CD4-positive, alpha-beta T cell (primary cell): ENCODE measurements around the gene GNG14. TPM values are rescaled to one million over a fixed set of nuclear protein-coding genes. Genes with fewer than 3 reads are reported as not detected.
A peak's percentile ranks its signal among the peaks of the same experiment; 100 is the strongest.
"Not testable (repeated sequence)": the region's sequence is repeated elsewhere in the genome, so short reads cannot be mapped to it uniquely, and the experiment has no call there.

Experiments
- ATAC-seq: fragments of 200-7000 bp; cut with Tn5 transposase; one replicate; pipeline ENCODE4 v1.10.0; 2022; ENCODE audit warnings: mild to moderate bottlenecking; ENCODE audit not compliant: poor library complexity
- CTCF ChIA-PET: fragments of 350-600 bp; sonication (Branson Sonifier 250); formaldehyde crosslinking; loops from one replicate; lab custom pipeline; 2021; ENCODE audit warnings: antibody characterized with exemption, inconsistent platforms; lab: Charles Lee
- POLR2A ChIA-PET: fragments of 350-600 bp; sonication (Branson Sonifier 250); formaldehyde crosslinking; loops from one replicate; lab custom pipeline; 2021; ENCODE audit warnings: antibody characterized with exemption, inconsistent platforms; lab: Charles Lee
- DNase-seq, 14 experiments: peaks; one replicate each; pipeline ENCODE4 v3.0.0-alpha.2; 2013 to 2020; ENCODE audit warnings: mixed read lengths in 2 of 14
- H3K27ac ChIP-seq, 2 donors: one replicate each; pipeline versions ENCODE4 v1.5.1 to v1.7.0; 2013; ENCODE audit warnings: low read length in 2 of 2, low read depth in 1 of 2, mild to moderate bottlenecking in 1 of 2
- H3K27me3 ChIP-seq, 2 experiments: 1 replicate in 1 of 2; 2 replicates in 1 of 2; pipeline versions ENCODE4 v1.6.1 to v1.7.0; 2013; ENCODE audit warnings: low read length in 2 of 2, control low read depth in 1 of 2, mild to moderate bottlenecking in 1 of 2, moderate library complexity in 1 of 2; ENCODE audit not compliant: insufficient read depth in 2 of 2, control insufficient read depth in 1 of 2
- H3K36me3 ChIP-seq: one replicate; pipeline ENCODE4 v1.6.1; 2013; ENCODE audit warnings: low read length, control low read depth; ENCODE audit not compliant: insufficient read depth
- H3K4me1 ChIP-seq: one replicate; pipeline ENCODE4 v1.6.1; 2013; ENCODE audit warnings: low read length, control low read depth; ENCODE audit not compliant: insufficient read depth
- H3K4me3 ChIP-seq: one replicate; pipeline ENCODE4 v1.5.1; 2013; ENCODE audit warnings: mild to moderate bottlenecking, low read length, moderate library complexity
- H3K9me3 ChIP-seq, 2 experiments: 1 replicate in 1 of 2; 2 replicates in 1 of 2; pipeline versions ENCODE4 v1.6.1 to v1.7.0; 2013; ENCODE audit warnings: low read length in 2 of 2, mild to moderate bottlenecking in 2 of 2, control low read depth in 1 of 2, moderate library complexity in 1 of 2; ENCODE audit not compliant: control insufficient read depth in 1 of 2, insufficient read depth in 1 of 2
- H3K27ac Mint-ChIP-seq: one replicate; pipeline ENCODE4 v1.8.0; 2020; ENCODE audit warnings: mixed read lengths
- H3K27me3 Mint-ChIP-seq: one replicate; pipeline ENCODE4 v1.8.0; 2021; ENCODE audit warnings: mixed read lengths
- H3K36me3 Mint-ChIP-seq: one replicate; pipeline ENCODE4 v1.8.0; 2021; ENCODE audit warnings: low read depth, mixed read lengths
- H3K4me1 Mint-ChIP-seq: one replicate; pipeline ENCODE4 v1.8.0; 2021; ENCODE audit warnings: low read depth, mixed read lengths
- H3K4me3 Mint-ChIP-seq: one replicate; pipeline ENCODE4 v1.8.0; 2020; ENCODE audit warnings: mild to moderate bottlenecking, mixed read lengths
- H3K9me3 Mint-ChIP-seq: one replicate; pipeline ENCODE4 v1.8.0; 2020; ENCODE audit warnings: mixed read lengths
- intact Hi-C, 2 experiments: fragments of 100-400 bp; cut with DNase I in 1 of 2; cut with micrococcal nuclease in 1 of 2; formaldehyde crosslinking; loops; one replicate each; pipeline versions ENCODE4 v1.15.1 to v1.9.0; 2023 to 2025; cut with DNase I, micrococcal nuclease
- total RNA-seq, 174 experiments: library from RNA in 2 of 174; stranded (reverse) in 2 of 174; gene quantifications; one replicate each; pipeline ENCODE4 v1.2.3 and lab custom pipeline; 2021 to 2026
- TF ChIP-seq, protein P1 (sequence below): fragments of 200-600 bp; IDR thresholded peaks from one replicate; pipeline ENCODE4 v1.8.0; 2022; ENCODE audit warnings: antibody characterized with exemption, mild to moderate bottlenecking

The GNG14 gene
- total RNA-seq, 2 experiments from 2014 or later, result not detected

GRCh38 chr19:12722566-12723380 is 35.0 kb downstream of the GNG14 start:
- TF ChIP-seq, protein P1, sequence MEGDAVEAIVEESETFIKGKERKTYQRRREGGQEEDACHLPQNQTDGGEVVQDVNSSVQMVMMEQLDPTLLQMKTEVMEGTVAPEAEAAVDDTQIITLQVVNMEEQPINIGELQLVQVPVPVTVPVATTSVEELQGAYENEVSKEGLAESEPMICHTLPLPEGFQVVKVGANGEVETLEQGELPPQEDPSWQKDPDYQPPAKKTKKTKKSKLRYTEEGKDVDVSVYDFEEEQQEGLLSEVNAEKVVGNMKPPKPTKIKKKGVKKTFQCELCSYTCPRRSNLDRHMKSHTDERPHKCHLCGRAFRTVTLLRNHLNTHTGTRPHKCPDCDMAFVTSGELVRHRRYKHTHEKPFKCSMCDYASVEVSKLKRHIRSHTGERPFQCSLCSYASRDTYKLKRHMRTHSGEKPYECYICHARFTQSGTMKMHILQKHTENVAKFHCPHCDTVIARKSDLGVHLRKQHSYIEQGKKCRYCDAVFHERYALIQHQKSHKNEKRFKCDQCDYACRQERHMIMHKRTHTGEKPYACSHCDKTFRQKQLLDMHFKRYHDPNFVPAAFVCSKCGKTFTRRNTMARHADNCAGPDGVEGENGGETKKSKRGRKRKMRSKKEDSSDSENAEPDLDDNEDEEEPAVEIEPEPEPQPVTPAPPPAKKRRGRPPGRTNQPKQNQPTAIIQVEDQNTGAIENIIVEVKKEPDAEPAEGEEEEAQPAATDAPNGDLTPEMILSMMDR, result no peak
- Mint-ChIP-seq H3K4me3 (peak overlapping the region; percentile 98), H3K27me3 (no peaks in the 10 kb centered on the region), H3K4me1 (peaks cover 47% of the 10 kb centered on the region), H3K9me3 (no peaks in the 10 kb centered on the region), H3K36me3 (peaks cover 44% of the 10 kb centered on the region), H3K27ac (peak overlapping the region; percentile 89)
- peak overlapping the region; percentile 48 to 78 for H3K27ac ChIP-seq
- no peaks in the 10 kb centered on the region for H3K27me3 ChIP-seq
- DNase-seq (peak; percentile 80 to 99 (median 90)), ATAC-seq (peak; percentile 87)
- intact Hi-C loops, result loop anchor here (1.0 to 5.0 kb wide), 4 partner anchors 12 to 42 kb away; partner anchors contain the start of genes DHPS (in 2 of the 2), TRIR (in 2 of the 2) and FBXW9 (in 1 of the 2)
- peak overlapping the region; percentile 69 for H3K4me3 ChIP-seq
- POLR2A ChIA-PET, result interaction anchor here (0.5 to 7.0 kb wide), 16 partner anchors 9 to 663 kb away, joined by 3 to 79 read pairs (median 4); partner anchors contain the start of genes DHPS, FBXW9, GCDH and GET3
- H3K36me3 ChIP-seq, result peaks cover 8% of the 10 kb centered on the region
- CTCF ChIA-PET, result interaction anchor here (0.5 to 4.6 kb wide), 10 partner anchors 11 to 109 kb away, joined by 3 to 38 read pairs (median 4); partner anchors contain the start of genes DHPS and TRIR
- peaks cover 39% of the 10 kb centered on the region for H3K4me1 ChIP-seq
- no peaks in the 10 kb centered on the region for H3K9me3 ChIP-seq

DNA sequence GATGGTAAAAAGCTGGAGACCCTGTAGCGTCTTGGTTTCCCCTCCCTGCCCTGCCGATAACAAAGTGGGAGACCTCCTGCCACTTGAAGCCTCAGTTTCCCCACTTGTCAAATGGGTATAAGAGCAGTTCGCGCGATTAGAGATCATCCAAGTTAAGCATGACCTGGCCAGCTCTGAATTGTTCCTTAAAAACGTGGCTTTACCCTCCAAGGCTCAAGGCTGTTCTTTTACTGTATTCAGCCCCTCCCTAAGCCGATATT is 35.5 kb downstream of the GNG14 start:
- peak overlapping the region; percentile 89 for H3K27ac Mint-ChIP-seq
- TF ChIP-seq, protein P1, result no peak
- no peak for ATAC-seq
- no peaks in the 10 kb centered on the region for H3K9me3 Mint-ChIP-seq
- H3K36me3 Mint-ChIP-seq, result peaks cover 43% of the 10 kb centered on the region
- ChIA-PET POLR2A (interaction anchor here (0.5 to 7.0 kb wide), 12 partner anchors 10 to 664 kb away, joined by 3 to 79 read pairs (median 4); partner anchors contain the start of genes DHPS, FBXW9, GET3 and JUNB), CTCF (interaction anchor here (0.5 to 4.6 kb wide), 7 partner anchors 11 to 105 kb away, joined by 3 to 38 read pairs (median 5); partner anchors contain the start of genes DHPS and TRIR)
- Histone ChIP-seq H3K36me3 (peaks cover 12% of the 10 kb centered on the region), H3K9me3 (no peaks in the 10 kb centered on the region), H3K27me3 (no peaks in the 10 kb centered on the region), H3K27ac (peak overlapping the region; percentile 38 to 48), H3K4me1 (peaks cover 39% of the 10 kb centered on the region), H3K4me3 (peak overlapping the region; percentile 69)
- peak overlapping the region; percentile 98 for H3K4me3 Mint-ChIP-seq
- peaks cover 47% of the 10 kb centered on the region for H3K4me1 Mint-ChIP-seq
- no peaks in the 10 kb centered on the region for H3K27me3 Mint-ChIP-seq
- peak in 1 of 14 experiments; percentile 24 for DNase-seq
- intact Hi-C loops, result loop anchor here (1.0 to 5.0 kb wide), 3 partner anchors 11 to 43 kb away; partner anchors contain the start of genes DHPS (in 2 of the 2) and TRIR (in 1 of the 2)

- Mint-ChIP-seq H3K4me1 (peaks cover 43% of the 10 kb centered on the region), H3K27me3 (no peaks in the 10 kb centered on the region), H3K4me3 (peak within 1 kb of the TSS; percentile 98), H3K27ac (peak within 1 kb of the TSS; percentile 89), H3K36me3 (peaks cover 43% of the 10 kb centered on the region), H3K9me3 (no peaks in the 10 kb centered on the region)
- peak within 1 kb of the TSS; percentile 69 for H3K4me3 ChIP-seq
- H3K27me3 ChIP-seq, result no peaks in the 10 kb centered on the region
- DNase-seq (peak; percentile 37 to 80 (median 54)), ATAC-seq (peak; percentile 25)
- H3K4me1 ChIP-seq, result peaks cover 39% of the 10 kb centered on the region
- ChIA-PET CTCF (interaction anchor here (1.2 to 4.6 kb wide), 6 partner anchors 10 to 161 kb away, joined by 3 to 38 read pairs (median 6); partner anchors contain the start of genes DHPS and TRIR), POLR2A (interaction anchor here (0.9 to 7.0 kb wide), 10 partner anchors 9 to 664 kb away, joined by 3 to 79 read pairs (median 4); partner anchors contain the start of genes DHPS, GET3, JUNB and RNASEH2A)
- no peaks in the 10 kb centered on the region for H3K9me3 ChIP-seq
- intact Hi-C loops, result loop anchor here (1.0 to 5.0 kb wide), 3 partner anchors 10 to 43 kb away; partner anchors contain the start of genes DHPS (in 2 of the 2) and TRIR (in 1 of the 2)
- peak within 1 kb of the TSS; percentile 48 to 78 for H3K27ac ChIP-seq
- H3K36me3 ChIP-seq, result peaks cover 12% of the 10 kb centered on the region
- TF ChIP-seq, protein P1, result no peak
Observed at GRCh38 chr19:12723641-12724426, 36.0 kb downstream of the GNG14 start, which contains the start of gene TNPO2. TNPO2 (minus strand) TSS chr19:12723932; CDS start chr19:12720977, 2,955 bp downstream.

- Mint-ChIP-seq H3K36me3 (peaks cover 53% of the 10 kb centered on the region), H3K4me1 (peaks cover 45% of the 10 kb centered on the region)
- H3K27me3 Mint-ChIP-seq, H3K9me3 Mint-ChIP-seq, DNase-seq, H3K4me3 Mint-ChIP-seq, H3K27me3 ChIP-seq, H3K4me3 ChIP-seq, intact Hi-C loops, H3K9me3 ChIP-seq, ATAC-seq, H3K27ac Mint-ChIP-seq, H3K27ac ChIP-seq: not testable (repeated sequence)
- Histone ChIP-seq H3K36me3 (peaks cover 27% of the 10 kb centered on the region), H3K4me1 (peaks cover 36% of the 10 kb centered on the region)
- ChIA-PET CTCF (interaction anchor here (1.0 to 4.6 kb wide), 2 partner anchors 8 to 32 kb away, joined by 3 to 38 read pairs; partner anchors contain the start of gene TRIR), POLR2A (interaction anchor here (7.0 kb wide), 1 partner anchor 8 kb away, joined by 79 read pairs; the partner anchor contains the start of gene TRIR)
Observed at GRCh38 chr19:12725612-12726011, 37.8 kb downstream of the GNG14 start.
